NCI-H1417 (cell line): ENCODE results near the gene PEX3.
"Not testable (repeated sequence)": the region's sequence is repeated elsewhere in the genome, so short reads cannot be mapped to it uniquely, and the experiment has no call there.

Experiments used
- DNase-seq, 3 experiments: peaks; one replicate each; lab custom pipeline; 2025; lab: John Stamatoyannopoulos, UW

Gene PEX3

GRCh38 chr6:143507358-143508145 lies 56.9 kb downstream of the PEX3 start:
- DNase-seq: no peak

DNA sequence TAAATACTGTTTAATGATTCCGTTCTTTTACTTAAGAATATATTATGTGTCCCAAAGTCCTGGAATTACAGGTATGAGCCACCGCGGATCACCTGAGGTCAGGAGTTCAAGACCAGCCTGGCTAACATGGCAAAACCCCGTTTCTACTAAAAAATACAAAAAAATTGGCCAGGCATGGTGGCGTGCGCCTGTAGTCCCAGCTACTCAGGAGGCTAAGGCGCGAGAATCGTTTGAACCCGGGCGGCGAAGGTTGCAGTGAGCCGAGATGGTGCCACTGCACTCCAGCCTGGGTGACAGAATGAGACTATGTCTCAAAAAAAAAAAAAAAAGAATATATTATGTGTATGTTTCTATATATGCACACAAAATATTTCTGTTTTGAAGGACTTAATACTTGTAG lies 59.7 kb downstream of the PEX3 start:
- not testable (repeated sequence) for DNase-seq

DNA sequence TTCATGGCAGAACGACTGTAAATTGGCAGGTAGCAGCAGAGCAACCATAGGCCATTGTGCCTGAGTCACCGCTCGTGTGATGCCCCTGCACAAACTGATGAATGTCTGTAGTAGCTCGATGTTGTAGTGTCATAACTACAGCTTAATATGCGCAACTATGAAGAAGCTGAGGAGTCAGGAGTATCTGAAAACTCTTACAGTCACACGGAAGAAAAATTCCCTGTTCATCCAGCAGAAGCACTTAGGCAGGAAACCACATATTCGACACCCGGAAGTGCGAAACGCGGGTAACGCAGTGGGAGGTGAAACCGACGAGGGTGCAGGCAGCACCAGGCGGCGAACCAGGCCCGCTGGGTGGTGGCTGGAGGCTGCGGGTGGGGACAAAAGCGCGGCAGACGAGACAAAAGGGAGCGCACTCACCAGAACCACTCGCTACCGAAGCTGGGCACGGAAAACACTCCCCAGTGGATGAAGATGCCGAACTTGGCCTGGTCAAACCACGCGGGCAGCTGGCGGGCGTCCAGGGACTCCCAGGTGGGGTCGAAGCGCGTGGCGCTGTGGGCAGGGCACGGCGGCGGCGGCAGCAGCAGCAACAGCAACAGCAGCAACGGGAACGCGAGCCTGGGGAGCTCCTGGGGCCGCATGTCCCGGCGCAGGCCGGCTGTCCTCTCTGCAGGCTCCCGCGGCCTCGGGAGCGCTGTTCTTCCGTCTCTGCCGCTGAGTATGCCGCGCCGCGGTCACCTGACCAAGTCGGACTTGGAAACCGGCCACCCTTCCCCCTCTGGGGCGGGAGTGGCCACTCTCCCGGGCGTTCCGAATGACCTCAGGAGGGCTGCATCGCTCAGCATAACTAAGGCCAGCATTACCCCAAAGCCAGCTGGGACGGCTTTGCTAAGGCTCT lies 60.6 kb downstream of the PEX3 start, which contains the start of gene FUCA2:
TSS of gene FUCA2 (minus strand) at position 730 of the 901 bp plus-strand sequence. CDS start at position 644, 86 bp downstream.
- DNase-seq: peak in 2 of 3 experiments; percentile 84 to 86

DNA sequence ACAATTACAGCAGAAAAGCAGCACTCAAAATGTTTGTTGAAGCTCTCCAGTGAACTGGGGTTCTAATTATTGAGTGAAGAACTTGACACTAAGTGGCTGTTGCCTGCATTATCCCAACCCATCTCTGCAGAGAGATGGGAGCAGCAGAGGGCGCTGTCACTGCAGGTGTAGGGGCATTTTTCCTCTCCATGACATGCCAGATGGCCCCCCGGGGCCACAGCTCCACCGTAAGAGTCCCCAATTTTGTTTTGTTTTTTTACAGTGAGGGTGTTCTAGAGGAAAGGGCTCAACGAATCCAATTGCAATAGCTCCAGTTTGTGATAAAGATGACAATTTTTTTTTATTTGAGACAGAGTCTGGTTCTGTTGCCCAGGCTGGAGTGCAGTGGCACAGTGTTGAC lies 62.8 kb downstream of the PEX3 start:
- peak in 2 of 3 experiments; percentile 75 to 96 for DNase-seq

GRCh38 chr6:143515061-143515760 lies 64.6 kb downstream of the PEX3 start:
- no peak for DNase-seq

DNA sequence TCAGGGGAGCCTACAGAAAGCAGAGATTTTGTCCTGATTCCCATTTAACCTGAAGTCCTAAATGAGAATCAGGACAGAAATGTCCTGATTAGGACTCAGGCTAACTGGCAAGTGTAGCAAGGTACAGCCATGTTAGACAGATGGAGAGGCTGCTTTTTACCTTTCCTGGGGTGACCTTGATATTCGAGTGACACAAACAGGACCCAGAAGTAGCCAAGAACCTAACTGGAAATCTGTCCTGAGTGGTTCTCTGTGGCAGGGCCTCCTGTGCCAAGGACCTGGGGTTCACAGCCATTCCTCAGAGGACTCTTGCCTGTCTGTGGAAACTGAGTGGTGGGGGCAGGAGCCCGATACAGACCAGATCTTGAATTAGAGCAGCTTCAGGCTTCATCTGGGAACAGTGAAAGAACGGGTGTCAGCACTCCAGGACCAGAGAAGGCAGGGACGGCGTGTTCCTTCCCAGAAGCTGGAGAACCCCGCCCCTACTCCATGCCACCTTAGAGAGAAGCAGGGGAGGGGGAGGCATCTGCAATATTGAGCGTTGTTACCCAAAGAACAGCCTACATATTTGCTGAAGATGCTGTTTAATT lies 65.3 kb downstream of the PEX3 start:
- DNase-seq: no peak

DNA sequence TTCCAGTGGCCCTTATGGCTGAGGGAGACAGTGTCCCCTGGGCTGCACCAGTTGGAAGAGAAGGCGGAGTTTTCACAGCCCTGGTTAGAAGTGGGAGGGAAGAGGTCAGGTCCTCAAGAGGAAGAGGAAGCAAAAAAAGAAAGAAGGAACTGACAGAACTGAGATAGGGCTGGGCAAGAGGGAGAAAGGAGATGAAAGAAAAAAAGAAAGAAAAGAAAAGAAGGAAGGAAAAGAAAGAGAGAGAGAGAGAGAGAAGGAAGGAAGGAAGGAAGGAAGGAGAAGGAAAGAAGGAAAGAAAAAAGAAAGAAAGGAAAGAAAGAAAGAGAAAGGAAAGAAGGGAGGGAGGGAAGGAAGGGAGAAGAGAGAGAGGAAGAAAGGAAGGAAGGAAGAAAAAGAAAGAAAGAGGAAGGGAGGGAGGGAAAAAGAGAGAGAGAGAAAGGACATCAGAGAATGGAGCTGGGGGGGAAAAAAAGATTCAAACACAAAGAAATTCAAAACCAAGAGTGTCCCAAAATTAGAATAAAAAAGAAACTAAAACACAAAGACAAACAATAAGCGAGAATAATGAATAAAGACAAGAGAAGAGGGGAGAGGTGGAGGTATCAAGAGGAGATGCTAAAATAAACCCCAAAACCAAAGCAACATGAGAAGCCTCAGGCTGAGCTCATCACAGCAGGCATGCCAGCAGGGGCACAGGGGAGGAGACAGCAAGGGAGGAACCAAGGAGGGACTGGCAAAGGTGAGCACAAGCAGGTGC lies 66.3 kb downstream of the PEX3 start:
- peak in 1 of 3 experiments; percentile 13 for DNase-seq

GRCh38 chr6:143517447-143517773 lies 66.8 kb downstream of the PEX3 start:
- peak in 1 of 3 experiments; percentile 14 for DNase-seq

DNA sequence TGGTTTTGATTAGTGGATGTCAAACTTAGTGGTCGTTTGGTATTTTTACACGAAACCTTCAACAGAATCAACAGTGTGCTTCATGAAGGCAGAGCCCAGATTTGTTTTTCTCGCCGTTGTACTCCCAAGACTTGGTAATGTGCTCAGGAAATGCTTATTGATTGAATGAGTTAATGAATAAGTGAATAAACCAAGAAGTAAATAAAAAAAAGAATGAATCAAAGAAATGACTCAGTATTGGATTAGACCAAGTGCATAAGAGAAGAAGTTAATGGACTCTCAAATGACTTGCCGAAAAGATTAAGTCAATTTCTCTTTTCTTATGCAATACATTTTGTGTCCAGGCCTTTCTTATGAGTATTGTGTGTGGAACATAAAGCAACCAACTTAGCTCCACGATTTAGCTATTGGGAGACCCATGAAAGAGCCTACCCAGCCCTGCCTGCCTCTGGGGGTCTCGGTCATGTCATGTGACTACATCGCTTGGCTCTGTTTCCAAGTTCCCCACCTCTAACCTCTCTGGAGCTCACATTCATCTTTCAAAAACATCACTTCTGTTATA lies 71.5 kb downstream of the PEX3 start:
- DNase-seq: no peak

DNA sequence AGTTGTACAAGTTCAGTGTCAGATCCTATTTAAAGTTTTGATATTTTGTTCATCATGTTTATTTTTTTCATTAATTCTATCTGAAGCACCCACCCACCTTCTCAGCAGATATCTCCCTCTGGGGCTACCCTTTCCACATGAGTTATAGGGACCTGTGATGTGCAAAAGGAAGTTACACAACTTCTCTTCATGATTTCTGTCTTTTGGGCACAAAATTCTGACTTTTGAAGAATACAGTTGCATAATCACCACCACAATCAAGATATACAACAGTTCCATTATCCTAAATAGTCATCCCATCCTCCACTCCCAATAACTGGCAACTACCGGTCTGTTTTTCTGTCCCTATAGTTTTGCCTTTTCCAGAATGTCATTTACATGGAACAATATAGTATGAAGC lies 74.8 kb downstream of the PEX3 start:
- no peak for DNase-seq

DNA sequence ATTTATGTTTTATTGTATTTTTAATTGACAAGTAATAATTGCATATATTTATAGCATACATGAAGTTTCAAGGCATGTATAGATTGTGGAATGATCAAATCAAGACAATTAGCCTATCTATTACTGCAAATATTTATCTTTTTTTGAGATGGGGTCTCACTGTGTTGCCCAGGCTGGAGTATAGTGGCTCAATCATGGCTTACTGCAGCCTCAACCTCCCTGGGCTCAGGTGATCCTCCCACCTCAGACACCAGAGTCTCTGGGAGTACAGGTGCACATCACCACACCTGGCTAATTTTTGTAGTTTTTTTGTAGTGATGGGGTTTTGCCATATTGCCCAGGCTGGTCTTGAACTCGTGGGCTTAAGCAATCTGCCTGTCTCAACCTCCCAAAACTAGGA lies 77.1 kb downstream of the PEX3 start:
- DNase-seq: no peak

DNA sequence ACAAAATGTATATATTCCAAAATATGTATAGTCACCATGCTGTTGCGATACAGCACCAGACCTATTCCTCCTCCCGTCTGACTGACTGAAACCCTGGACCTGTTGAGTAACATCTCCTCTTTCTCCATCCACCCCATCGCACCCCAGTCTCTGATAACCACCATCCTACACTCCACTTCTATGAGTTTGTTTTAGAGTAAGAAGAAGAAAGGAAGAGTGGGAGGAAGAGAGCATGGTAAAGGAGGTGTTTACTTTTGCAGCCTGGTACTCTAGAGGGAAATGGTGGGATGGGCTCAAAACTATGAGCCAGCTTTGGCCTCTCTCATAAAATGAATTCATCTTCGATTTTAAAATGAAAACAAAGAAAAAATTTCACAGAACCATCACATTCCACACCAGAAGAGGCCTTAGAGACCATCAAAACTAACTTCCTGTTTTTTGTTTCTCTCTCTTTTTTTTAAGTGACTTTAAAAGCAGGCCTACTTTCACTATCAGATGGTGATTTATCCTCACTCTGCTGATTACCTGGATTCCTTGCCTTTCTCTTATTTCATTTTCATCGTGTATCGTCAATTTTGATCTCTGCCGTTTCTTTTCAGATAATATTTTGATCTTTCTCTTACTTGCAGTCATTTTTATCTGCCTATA lies 77.7 kb downstream of the PEX3 start:
- no peak for DNase-seq

- DNase-seq: no peak
Measured at GRCh38 chr6:143529095-143529494, 78.5 kb downstream of the PEX3 start.

DNA sequence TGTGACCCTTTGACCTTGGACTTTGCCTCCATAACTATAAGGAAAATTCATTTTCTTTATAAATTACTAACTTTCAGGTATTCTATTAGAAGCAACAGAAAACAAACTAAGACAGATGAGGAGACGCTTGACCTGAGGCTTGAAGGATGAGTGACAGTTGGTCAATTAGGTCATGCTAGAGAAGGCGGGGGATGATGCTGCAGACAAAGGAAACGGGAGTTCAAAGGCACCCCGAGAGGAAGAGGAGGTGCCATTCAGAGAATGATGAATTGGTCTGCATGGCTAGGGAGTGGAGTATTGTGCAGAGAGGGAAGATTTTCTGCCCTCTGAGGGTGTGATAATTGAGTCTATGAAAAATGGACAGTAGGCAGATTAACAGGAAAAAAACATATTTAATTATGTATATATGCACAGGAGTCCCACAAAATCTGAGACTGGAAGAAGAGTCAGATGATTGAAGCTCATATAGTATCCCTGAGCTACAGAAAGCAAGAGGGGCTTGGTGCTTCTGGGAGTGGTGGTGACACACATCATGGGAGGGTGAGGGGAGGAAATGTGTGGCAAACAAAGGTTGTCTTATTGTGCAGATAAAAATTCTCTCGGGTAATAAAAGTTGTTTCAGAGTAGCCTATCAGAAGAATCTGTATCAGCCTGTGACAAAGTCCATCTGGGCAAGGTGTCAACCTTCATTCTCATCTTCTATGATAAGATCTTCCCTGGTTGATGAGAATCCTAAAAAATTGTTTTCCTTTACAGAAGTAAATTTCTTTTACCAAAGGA lies 81.3 kb downstream of the PEX3 start:
- DNase-seq: no peak

- DNase-seq: no peak
Measured at GRCh38 chr6:143535189-143535614, 84.6 kb downstream of the PEX3 start.

GRCh38 chr6:143536461-143536865 lies 85.9 kb downstream of the PEX3 start:
- DNase-seq: peak; percentile 8 to 66 (median 64)

- peak; percentile 15 to 74 (median 74) for DNase-seq
Measured at GRCh38 chr6:143536866-143537691, 86.5 kb downstream of the PEX3 start.

DNA sequence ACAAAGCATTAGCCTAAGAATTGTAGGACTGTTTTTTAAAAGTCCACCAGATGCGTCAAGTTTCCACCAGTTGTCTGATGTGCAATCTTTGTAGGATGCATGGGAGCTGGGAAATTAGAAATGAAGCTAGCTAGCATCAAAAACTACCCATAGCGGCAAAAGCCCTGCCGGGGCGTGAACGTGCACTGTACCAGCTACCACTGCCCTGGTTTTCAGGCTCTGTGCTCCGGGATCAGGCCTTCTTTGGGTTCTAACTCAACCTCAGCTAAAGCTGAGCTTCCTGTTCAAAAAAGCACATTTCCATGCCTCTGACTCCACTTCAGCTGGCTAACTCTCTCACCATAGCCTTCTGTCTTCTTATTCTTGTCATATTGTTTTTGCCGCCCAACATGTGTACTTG lies 87.8 kb downstream of the PEX3 start:
- DNase-seq: no peak

- DNase-seq: no peak
Measured at GRCh38 chr6:143539106-143539505, 88.5 kb downstream of the PEX3 start.
